HG03457 (cell line): Measurements from ENCODE around the gene CACNA2D4.

ENCODE experiments used
- ATAC-seq: cut with Tn5 transposase; IDR thresholded peaks from one replicate; pipeline ENCODE4 v1.9.1; 2021; ENCODE audit warnings: moderate number of reproducible peaks; ENCODE audit not compliant: unreplicated experiment

CACNA2D4 gene

GRCh38 chr12:1804545-1805332 is 113.7 kb downstream of the CACNA2D4 start:
- no peak for ATAC-seq

GRCh38 chr12:1803736-1804135 is 114.7 kb downstream of the CACNA2D4 start:
- no peak for ATAC-seq

- ATAC-seq = no peak
Measured at GRCh38 chr12:1801303-1801975, 117.0 kb downstream of the CACNA2D4 start.

- no peak for ATAC-seq
Measured at GRCh38 chr12:1800401-1801302, 117.8 kb downstream of the CACNA2D4 start.

GRCh38 chr12:1799882-1800400 is 118.5 kb downstream of the CACNA2D4 start:
- no peak for ATAC-seq

- ATAC-seq = no peak
Measured at GRCh38 chr12:1799051-1799881, 119.2 kb downstream of the CACNA2D4 start.

GRCh38 chr12:1798641-1799020 is 119.8 kb downstream of the CACNA2D4 start:
- no peak for ATAC-seq

GRCh38 chr12:1797991-1798640 is 120.3 kb downstream of the CACNA2D4 start:
- ATAC-seq = no peak

GRCh38 chr12:1797011-1797901 is 121.2 kb downstream of the CACNA2D4 start:
- ATAC-seq = no peak

GRCh38 chr12:1796515-1797010 is 121.9 kb downstream of the CACNA2D4 start:
- peak; percentile 4 for ATAC-seq

- ATAC-seq = peak; percentile 90
Measured at GRCh38 chr12:1795785-1796514, 122.5 kb downstream of the CACNA2D4 start.

GRCh38 chr12:1795221-1795784 is 123.1 kb downstream of the CACNA2D4 start:
- no peak for ATAC-seq

- no peak for ATAC-seq
Measured at GRCh38 chr12:1794440-1795090, 123.9 kb downstream of the CACNA2D4 start.

GRCh38 chr12:1793426-1794210 is 124.8 kb downstream of the CACNA2D4 start:
- ATAC-seq = no peak

GRCh38 chr12:1792406-1792805 is 126.0 kb downstream of the CACNA2D4 start:
- ATAC-seq = no peak

GRCh38 chr12:1791104-1791841 is 127.2 kb downstream of the CACNA2D4 start:
- ATAC-seq = no peak
